DMS 273 treated with DMSO at 0.1 percent for 48 hours (cell line): ENCODE measurements around the gene KIF3C.
A peak's percentile ranks its signal among the peaks of the same experiment; 100 is the strongest.
"Not testable (repeated sequence)": the region's sequence is repeated elsewhere in the genome, so short reads cannot be mapped to it uniquely, and the experiment has no call there.

Experiments used
- DNase-seq: peaks from one replicate; lab custom pipeline; 2025; lab: John Stamatoyannopoulos, UW

KIF3C gene

DNA sequence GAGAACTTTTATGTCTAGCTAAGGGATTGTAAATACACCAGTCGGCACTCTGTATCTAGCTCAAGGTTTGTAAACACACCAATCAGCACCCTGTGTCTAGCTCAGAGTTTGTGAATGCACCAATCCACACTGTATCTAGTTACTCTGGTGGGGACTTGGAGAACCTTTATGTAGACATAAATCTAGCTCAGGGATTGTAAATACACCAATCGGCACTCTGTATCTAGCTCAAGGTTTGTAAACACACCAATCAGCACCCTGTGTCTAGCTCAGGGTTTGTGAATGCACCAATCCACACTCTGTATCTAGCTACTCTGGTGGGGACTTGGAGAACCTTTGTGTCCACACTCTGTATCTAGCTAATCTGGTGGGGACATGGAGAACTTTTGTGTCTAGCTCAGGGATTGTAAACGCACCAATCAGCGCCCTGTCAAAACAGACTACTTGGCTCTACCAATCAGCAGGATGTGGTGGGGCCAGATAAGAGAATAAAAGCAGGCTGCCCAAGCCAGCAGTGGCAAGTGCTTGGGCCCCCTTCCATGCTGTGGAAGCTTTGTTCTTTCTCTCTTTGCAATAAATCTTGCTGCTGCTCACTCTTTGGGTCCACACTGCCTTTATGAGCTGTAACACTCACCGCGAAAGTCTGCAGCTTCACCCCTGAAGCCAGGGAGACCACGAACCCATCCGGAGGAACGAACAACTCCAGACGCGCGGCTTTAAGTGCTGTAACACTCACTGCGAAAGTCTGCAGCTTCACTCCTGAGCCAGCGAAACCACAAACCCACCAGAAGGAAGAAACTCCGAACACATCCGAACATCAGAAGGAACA, 66.1 kb downstream of the KIF3C start:
- not testable (repeated sequence) for DNase-seq

DNA sequence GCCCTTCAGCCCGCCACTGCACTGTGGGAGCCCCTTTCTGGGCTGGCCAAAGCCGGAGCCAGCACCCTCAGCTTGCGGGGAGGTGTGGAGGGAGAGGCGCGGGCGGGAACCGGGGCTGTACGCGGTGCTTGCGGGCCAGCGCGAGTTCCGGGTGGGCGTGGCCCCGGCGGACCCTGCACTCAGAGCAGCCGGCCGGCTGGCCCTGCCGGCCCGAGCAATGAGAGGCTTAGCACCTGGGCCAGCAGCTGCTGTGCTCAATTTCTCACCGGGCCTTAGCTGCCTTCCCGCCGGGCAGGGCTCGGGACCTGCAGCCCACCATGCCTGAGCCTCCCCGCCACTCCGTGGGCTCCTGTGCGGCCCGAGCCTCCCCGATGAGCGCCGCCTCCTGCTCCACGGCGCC, 66.9 kb downstream of the KIF3C start:
- DNase-seq, result not testable (repeated sequence)

DNA sequence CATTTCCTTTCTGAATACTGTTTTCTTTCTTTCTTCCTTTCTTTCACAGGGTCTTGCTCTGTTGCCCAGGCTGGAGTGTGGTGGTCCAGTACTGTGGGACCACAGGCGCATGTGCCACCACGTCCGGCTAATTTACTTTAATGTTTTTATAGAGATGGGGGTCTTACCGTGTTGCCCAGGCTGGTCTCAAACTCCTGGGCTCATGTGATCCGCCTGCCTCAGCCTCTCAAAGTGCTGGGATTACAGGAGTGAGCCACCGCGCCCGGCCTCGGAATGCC, 68.7 kb downstream of the KIF3C start:
- DNase-seq, result not testable (repeated sequence)

DNA sequence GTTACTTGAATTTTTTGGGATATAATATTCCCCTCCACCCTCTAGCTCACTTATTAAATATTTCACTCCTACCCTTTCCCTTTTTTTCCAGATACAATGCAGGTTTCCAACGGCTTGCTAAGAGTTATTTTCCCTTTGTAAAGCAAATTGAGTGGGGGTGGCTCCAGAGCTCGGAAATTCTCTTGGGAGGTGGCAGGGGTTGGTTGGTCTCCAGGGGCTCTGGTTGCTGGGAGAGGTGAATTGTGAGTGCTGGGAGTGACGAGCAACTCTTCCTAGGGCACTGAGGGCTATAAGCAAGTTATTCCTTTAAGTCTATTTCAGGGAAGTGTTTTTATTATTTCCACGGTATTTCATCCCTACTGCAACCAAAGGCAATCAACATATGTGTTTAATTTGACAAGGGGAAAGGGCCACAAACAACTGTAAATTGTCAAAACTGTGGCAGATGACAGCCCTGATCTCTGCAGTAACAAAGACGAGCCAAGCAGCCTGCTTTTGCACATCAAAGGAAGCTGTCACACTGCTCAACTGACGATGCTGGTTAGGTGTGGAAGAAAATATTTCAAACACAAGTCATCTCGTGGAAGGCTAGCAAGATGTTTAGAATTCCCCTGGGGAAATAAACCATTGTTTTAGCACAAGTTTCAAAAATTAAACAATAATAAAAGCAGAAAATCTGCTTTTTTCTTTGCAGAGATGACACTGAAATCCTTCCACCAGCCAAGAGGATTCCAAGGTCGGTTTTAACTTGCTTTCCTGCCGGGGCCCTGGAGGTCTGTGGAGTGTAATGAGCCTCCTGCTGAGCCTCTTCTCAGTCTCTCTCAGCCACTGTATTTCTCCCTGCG, 69.2 kb downstream of the KIF3C start:
- DNase-seq, result no peak

DNA sequence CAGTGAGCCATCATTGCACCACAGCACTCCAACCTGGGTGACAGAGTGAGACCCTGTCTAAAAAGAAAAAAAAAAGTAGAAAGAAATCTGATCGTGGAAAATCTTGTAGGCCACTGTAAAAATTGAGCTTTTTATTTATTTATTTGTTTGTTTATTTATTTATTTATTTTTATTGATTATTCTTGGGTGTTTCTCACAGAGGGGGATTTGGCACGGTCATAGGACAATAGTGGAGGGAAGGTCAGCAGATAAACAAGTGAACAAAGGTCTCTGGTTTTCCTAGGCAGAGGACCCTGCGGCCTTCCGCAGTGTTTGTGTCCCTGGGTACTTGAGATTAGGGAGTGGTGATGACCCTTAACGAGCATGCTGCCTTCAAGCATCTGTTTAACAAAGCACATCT, 72.7 kb downstream of the KIF3C start:
- DNase-seq, result not testable (repeated sequence)

DNA sequence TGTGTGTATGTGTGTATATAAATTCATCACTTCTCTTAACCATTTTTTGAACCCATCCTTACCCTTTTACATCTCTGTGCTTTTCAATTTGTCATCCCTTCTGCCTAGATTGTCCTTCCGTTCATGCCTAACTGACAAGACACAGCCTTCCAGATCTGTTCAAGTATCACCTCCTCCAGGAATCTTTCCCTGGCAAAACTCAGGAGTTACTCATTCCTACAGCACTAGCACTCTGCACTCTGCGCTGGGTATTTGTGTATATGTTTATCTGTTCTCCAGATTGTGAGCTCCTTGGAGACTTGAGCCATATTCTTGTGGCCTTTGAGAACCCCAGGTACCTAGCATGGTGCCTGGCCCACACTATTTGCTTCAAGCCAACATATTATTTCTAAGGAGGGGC, 77.2 kb downstream of the KIF3C start:
- DNase-seq, result no peak

DNA sequence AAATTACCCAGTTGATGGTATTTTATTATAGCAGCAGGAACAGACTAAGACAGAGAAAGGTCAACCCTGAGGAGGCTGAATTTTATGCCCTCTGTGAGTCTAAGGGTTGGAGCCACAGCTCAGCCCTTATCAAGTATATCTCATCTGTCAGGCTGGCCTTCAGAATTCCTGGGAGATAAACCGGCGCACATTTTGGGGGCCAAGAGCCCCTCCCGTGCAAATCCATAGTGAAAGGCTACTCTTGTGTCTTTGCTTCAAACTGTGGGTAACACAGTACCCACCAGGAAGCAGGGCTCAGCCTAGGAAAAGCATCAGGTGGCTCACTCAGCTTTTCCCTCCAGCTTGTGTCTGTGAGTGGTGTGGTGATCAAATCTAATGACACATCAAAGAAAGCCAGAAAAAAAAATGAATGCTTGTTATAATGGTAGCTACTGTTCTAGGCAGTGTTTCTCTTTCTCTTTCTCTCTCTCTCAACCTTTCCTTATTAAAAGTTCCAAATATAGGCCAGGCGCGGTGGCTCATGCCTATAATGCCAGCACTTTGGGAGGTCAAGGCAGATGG, 79.0 kb downstream of the KIF3C start:
- DNase-seq, result no peak

DNA sequence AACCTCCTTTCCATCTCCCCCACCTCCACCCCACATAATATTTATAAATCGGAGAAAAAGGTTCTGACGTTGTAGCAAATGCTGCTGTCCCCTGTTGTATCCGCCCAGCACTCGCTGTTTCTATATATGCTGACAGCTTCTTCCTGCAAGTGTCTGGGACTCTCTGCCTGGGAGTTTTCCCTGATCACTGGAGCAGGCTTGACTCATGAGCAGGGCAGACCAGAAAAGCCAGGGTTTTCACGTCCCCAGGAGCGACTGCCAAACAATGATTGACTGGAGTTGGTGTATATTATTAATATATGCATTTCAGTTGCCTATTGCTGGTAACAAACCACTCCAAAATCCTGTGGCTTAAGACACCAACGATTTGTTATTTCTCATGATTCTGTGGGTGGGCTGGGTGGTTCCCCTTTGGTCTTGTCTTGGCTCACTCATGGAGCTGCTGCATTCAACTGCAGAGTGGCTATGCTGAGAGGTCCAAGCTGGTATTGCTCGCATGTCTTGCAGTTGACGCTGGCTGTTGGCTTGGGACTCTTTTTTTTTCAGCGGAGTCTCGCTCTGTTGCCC, 82.8 kb downstream of the KIF3C start:
- DNase-seq, result no peak

DNA sequence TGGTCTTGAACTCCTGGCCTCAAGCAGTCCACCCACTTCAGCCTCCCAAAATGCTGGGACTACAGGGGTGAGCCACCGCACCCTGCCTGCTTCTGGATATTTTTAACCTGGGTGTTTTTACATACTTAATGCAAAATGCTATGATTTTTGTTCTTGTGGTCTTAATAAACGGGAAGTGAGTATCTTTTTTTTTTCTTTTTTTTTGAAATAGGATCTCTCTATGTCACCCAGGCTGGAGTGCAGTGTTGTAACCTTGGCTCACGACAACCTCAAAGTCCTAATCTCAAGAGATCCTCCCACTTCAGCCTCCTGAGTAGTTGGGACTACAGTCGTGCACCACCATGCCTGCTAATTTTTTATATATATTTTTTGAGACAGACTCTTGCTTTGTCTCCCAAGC, 84.8 kb downstream of the KIF3C start:
- no peak for DNase-seq

DNA sequence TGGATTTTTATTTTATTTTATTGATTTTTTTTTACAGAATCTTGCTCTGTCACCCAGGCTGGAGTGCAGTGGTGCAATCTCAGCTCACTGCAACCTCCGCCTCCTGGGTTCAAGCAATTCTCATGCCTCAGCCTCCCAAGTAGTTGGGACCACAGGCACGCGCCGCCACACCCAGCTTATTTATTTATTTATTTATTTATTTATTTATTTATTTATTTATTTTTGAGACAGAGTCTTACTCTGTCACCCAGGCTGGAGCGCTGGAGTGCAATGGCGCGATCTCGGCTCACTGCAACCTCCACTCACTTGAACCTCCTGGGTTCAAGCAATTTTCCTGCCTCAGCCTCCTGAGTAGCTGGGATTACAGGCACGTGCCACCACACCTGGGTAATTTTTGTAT, 86.0 kb downstream of the KIF3C start:
- DNase-seq, result not testable (repeated sequence)

DNA sequence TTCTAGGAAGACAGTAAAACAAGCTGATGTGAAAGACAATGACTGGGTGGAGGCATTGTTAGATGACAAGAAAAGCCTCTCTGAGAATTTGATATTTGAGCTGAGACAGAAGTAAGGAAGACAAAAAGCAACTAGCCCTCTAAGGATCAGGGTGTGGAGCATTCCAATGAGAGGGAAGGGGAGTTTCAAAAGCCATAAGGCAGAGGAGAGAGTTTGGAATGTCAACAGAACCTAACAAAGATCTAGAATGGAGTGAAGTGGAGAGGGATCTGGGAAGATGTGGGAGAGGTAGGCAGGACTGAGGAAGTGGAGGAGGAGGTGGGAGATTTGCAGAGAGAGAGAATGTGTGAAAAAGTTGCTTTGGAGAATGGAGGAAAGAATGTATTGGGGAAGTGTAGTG, 86.7 kb downstream of the KIF3C start:
- no peak for DNase-seq

DNA sequence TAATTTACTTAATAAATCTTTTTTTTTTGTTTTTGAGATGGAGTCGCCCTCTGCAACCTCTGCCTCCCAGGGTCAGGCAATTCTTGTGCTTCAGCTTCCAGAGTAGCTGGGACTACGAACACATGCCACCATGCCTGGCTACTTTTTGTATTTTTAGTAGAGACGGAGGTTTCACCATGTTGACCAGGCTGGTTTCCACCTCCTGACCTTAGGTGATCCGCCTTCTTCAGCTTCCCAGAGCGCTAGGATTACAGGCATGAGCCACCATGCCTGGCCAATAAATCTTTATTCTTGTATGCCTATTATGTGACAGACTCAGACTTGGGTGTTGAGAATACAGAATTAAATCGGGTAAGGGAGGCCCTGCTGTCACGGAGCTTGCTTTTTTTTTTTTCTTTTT, 87.3 kb downstream of the KIF3C start:
- DNase-seq, result no peak

DNA sequence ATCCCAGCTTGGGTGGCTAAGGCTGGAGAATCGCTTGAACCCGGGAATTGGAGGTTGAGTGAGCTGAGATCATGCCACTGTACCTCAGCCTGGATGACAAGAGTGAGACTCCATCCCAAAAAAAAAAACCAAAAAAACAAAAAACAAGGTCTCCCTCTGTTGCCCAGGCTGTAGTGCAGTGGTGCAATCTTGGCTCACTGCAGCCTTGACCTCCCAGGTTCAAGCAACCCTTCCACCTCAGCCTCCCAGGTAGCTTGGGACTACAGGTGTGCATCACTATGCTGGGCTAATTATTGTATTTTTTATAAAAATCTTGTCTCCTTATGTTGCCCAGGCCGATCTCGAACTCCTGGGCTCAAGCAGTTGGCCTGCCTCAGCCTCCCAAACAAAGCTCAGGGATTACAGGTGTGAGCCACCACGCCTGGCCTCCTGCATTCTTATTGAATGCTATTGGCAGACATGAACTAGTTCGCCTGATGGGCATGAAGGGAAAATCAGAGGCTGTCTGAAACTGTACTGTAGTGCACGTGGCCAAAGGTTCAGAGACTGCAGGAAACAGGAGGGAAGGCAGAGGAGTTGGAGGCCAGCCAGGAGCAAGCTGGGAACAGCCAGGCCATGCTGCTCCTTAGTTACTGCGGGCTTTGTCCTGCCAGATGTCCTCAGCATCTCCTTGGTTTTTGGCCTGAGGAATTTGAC, 88.0 kb downstream of the KIF3C start:
- peak; percentile 79 for DNase-seq

DNA sequence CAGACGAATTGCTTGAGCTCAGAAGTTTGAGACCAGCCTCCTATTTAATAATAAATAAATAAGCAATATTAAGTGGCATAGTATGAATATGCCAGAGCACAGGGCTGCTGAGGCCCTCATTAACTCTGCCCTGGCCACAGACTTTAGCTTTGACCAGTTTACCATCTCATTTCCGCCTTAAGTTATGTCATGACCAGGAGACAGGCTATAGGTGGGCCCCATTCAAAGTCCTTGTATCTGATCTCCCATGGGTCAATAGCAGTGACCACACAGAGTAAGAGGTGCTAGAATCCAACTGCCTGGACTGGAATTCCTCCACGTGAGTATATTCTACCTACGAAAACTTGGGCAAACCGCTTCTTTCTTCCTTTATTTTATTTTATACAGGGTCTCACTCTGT, 90.6 kb downstream of the KIF3C start:
- DNase-seq, result no peak

DNA sequence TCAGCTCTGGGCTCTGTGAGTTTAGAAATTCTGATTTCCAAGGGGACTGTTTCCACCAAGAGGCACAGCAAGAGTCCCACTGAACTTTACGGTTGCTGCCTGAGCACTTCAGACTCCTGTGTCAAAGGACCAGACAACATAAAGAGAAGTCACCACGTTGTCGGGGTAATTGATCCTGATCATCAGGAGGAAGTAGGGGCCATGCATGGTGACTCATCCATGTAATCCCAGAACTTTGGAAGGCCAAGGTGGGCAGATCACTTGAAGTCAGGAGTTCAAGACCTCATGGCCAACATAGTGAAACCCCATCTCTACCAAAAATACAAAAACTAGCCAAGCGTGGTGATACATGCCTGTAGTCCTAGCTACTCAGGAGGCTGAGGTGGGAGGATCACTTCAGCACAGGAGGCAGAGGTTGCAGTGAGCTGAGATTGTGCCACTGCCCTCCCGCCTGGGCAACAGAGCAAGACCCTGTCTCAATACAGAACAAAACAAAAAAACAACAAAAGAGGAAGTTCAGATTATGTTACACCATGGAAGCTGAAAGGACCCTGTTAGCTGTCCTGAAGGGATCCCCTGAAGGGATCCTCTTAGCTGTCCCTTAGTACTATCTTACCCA, 94.6 kb downstream of the KIF3C start:
- no peak for DNase-seq

DNA sequence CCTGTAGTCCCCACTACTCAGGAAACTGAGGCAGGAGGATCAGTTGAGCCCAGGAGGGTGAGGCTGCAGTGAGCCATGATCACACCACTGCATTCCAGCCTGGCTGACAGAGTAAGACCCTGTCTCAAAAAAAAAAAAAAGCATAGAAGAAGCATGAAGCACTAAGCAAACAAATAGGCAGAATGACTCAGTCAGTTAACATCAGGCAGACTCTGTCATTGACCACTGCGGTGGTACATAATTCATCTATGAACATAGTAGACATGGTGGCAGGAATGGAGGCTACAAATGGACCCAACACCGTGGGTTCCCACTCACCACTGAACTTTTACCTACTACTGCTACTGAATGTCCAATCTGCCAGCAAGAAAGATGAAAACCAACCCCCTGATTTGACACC, 96.4 kb downstream of the KIF3C start:
- DNase-seq, result no peak

DNA sequence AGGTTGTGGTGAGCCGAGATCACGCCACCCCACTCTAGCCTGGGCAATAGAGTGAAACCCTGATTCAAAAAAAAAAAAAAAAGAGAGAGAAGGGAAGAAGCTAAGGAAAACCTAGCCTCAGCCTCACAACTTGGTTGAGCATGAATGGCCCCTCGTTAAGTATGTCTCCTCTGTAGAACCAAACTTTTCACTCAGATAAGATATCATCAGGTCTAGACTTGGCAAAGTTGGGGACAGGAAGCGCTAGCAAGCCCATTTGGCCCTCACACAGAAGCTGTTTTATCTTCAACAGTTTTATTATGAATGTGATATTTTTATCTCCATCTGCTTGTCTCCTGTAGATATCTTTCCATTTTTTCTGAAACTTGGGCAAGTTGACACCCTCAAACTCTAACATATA, 100.5 kb downstream of the KIF3C start:
- no peak for DNase-seq

DNA sequence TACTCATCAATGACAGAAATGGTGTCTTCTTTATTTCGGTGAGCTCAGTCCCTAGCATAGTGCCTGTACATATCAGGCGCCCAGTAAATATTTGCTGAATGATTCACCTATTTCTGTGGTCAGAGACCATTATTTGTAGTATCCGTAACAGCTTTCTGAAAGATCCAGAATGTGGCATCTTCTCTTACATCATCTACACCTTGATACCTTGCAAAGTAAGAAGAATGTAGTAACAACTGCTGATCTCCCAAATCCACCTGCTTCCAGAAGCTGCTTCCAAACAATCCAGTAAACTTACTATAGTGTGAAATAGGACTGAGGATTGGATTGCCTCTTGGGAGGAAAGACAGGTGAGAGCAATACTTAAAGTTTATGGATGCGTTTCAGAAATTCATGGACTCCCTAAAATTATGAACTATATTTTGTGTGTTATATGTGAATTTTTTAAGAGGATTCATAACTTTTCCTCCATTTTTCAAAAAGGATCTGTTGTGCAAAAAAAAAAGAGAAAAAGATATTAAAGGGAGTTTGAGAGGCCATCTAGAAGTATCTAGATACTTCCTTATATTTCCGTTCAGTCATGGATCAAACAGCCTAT, 103.1 kb downstream of the KIF3C start:
- DNase-seq, result no peak

DNA sequence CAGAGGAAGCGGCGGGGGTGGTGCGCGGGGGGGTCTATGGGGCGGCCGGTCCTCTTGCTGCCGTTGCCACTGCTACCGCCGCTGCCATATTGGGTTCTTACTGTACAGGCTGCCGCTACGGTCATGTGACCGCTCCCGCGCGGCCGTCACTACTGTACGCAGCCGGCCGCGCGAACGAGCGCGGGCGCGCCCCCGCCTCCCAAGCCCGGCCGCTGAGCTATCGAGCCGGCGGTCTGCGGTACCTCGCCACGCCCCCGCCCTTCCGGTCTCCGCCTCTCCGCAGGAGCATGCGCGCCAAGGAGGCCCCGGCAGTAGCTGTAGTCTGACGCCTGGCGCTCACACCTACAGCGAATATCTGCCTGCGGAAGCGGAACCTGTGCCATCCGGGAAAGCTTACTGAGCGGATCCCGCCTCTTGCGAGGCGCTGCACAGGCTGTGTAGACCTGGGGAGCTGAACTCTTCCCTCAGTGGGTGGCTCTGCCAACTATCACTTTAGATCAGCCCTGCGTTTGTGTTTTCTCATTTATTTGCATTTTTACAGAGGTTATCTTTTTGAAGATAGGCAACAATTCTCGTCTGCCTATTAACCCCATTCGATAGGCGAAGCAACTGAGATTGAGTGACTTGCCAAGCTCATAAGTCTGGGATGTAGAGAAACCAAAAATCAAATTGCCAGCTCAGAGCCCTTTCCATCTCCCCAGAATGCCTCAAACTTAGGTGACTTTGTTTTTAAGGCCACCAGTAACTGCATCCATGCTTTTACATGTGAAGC, 103.8 kb downstream of the KIF3C start, which contains the start of gene ASXL2:
Gene ASXL2, minus strand, starts transcription at position 127 of the 772 bp plus-strand sequence. CDS start 265 bp downstream, outside the sequence.
- DNase-seq, result peak; percentile 96
